ENCODE results near the gene PLK5. TPM values are rescaled to one million over a fixed set of nuclear protein-coding genes. Genes with fewer than 3 reads are reported as not detected.

The PLK5 gene
- total and polyA plus RNA-seq, 2 of the 4 experiments (the other 2 are of a cell fraction) = not detected

- no peak overlapping the region for H2BK120ac ChIP-seq (ENCODE audit: low read depth, low read length)
- peaks cover 4% of the 10 kb centered on the region; the same call in 1 of the 2 replicates for H4K20me1 ChIP-seq (ENCODE audit: insufficient read depth, low read length)
- POLR2A ChIA-PET (ENCODE audit: unreplicated experiment) = no interaction called here
- intact Hi-C loops (cut with micrococcal nuclease) (no loop called here), dilution Hi-C loops (cut with HindIII; ENCODE audit: low sequenced_read_pairs, unreplicated experiment) (no loop called here), in situ Hi-C loops (cut with MboI; ENCODE audit: low sequenced_read_pairs) (no loop called here)
- no peaks in the 10 kb centered on the region for H3K79me1 ChIP-seq (ENCODE audit: low read depth in 1 of 2, low read length in 2 of 2)
- H2BK15ac ChIP-seq (ENCODE audit: low read depth, low read length) = no peak overlapping the region
- H2BK5ac ChIP-seq (ENCODE audit: low read depth, low read length, poor library complexity, severe bottlenecking) = no peak overlapping the region
- no peak overlapping the region for H3K27ac ChIP-seq (ENCODE audit: insufficient read depth, low read length)
- H4K91ac ChIP-seq (ENCODE audit: insufficient read depth, low read depth, low read length) = no peak overlapping the region
- H2BK20ac ChIP-seq (ENCODE audit: low read depth, low read length) = no peak overlapping the region
- H3K36me3 ChIP-seq (ENCODE audit: control insufficient read depth, insufficient read depth, low read length) = peaks cover 32% of the 10 kb centered on the region
- H3K9me1 ChIP-seq (ENCODE audit: insufficient read depth, low read length) = no peaks in the 10 kb centered on the region
- no peak overlapping the region for H3K4ac ChIP-seq (ENCODE audit: low read depth, low read length)
- no peak for DNase-seq
- no peak overlapping the region for H4K5ac ChIP-seq (ENCODE audit: low read depth, low read length)
- H2AK5ac ChIP-seq (ENCODE audit: low read depth, low read length) = no peak overlapping the region
- no TSS peak for BruUV-seq (replicated peaks)
- no peaks in the 10 kb centered on the region for H3K4me1 ChIP-seq (ENCODE audit: control insufficient read depth, insufficient read depth, low read length)
- no peaks in the 10 kb centered on the region for H3K9me3 ChIP-seq (ENCODE audit: control insufficient read depth, insufficient read depth, low read length)
- H3K4me3 ChIP-seq (ENCODE audit: insufficient read depth, low read depth, low read length) = no peak overlapping the region
- H3K4me2 ChIP-seq (ENCODE audit: low read depth, low read length) = no peak overlapping the region
- H3K9ac ChIP-seq (ENCODE audit: low read depth, low read length) = no peak overlapping the region
- H2AK9ac ChIP-seq (replicated peaks; ENCODE audit: low read depth, low read length, poor library complexity) = peak overlapping the region; percentile 23
- H2AFZ ChIP-seq (replicated peaks; ENCODE audit: low read length, poor library complexity) = no peak overlapping the region
- ATAC-seq (ENCODE audit: low read depth) = no peak
- H3K23ac ChIP-seq (ENCODE audit: low read depth, low read length) = no peak overlapping the region
- CTCF ChIA-PET = interaction anchor here (0.5 to 1.3 kb wide), 2 partner anchors 30 to 52 kb away, joined by 3 read pairs; partner anchors contain the start of gene PLK5
- no peak overlapping the region for H3K18ac ChIP-seq (ENCODE audit: low read depth, low read length)
- H3K27me3 ChIP-seq (ENCODE audit: control insufficient read depth, insufficient read depth, low read length) = no peaks in the 10 kb centered on the region
- no peak overlapping the region for H4K8ac ChIP-seq (ENCODE audit: low read depth in 2 of 2, low read length in 2 of 2)
- no peak overlapping the region for H3K14ac ChIP-seq (replicated peaks; ENCODE audit: low read depth, low read length)
- H3K56ac ChIP-seq (ENCODE audit: extremely low read depth, insufficient read depth, low read length) = no peak overlapping the region
- 87% methylated on average over 12 of the region's 22 CpGs; no CpG with 5 or more reads in 1 of the 2 experiments for WGBS, 2 experiments (ENCODE audit: extremely low coverage in 2 of 2, insufficient read length in 1 of 2)
- no peak for TF ChIP-seq RFX5 (IDR thresholded peaks at IDR 0.05; ENCODE audit: low read depth, low read length)
- no peak for TF ChIP-seq MXI1 (IDR thresholded peaks at IDR 0.05; ENCODE audit: borderline replicate concordance, low read depth, low read length)
- TF ChIP-seq USF2 (IDR thresholded peaks at IDR 0.05; ENCODE audit: low read depth, low read length) = no peak
- no peak for TF ChIP-seq MAZ (IDR thresholded peaks at IDR 0.05; ENCODE audit: borderline replicate concordance, low read depth, low read length)
- no peak for TF ChIP-seq CHD1 (IDR thresholded peaks at IDR 0.05; ENCODE audit: low read depth, low read length)
- no peak for TF ChIP-seq CEBPB (IDR thresholded peaks at IDR 0.05; ENCODE audit: low read depth, low read length)
- no peak for TF ChIP-seq BHLHE40 (IDR thresholded peaks at IDR 0.05; ENCODE audit: low read depth, low read length)
- TF ChIP-seq RAD21 (IDR thresholded peaks at IDR 0.05; ENCODE audit: low read length) = no peak
- no peak for TF ChIP-seq ELK1 (IDR thresholded peaks at IDR 0.05; ENCODE audit: borderline replicate concordance, low read depth, low read length)
- no peak for TF ChIP-seq MAFK (IDR thresholded peaks at IDR 0.05; ENCODE audit: low read depth, low read length)
- no peak for TF ChIP-seq CTCF (conservative IDR thresholded peaks at IDR 0.05; ENCODE audit: low read depth, low read length)
- no peak for TF ChIP-seq RCOR1 (IDR thresholded peaks at IDR 0.05; ENCODE audit: insufficient replicate concordance, low read length)
- TF ChIP-seq FOS (IDR thresholded peaks at IDR 0.05; ENCODE audit: low read depth, low read length) = no peak
- no peak for TF ChIP-seq POLR2A (IDR thresholded peaks at IDR 0.05; ENCODE audit: low read depth, low read length)
- TF ChIP-seq SMC3 (IDR thresholded peaks at IDR 0.05; ENCODE audit: low read depth, low read length) = no peak
Measured at GRCh38 chr19:1575323-1576241, 51.7 kb downstream of the PLK5 start.

All from IMR-90 (cell line).